ENCODE measurements around the gene MARF1. TPM values are rescaled to one million over a fixed set of nuclear protein-coding genes. Genes with fewer than 3 reads are reported as not detected.

Gene MARF1
- polyA plus RNA-seq, 1 donor (not counting 4 experiments of a cell fraction or from before 2014, with no cell fraction given), result 12.5 TPM

DNA sequence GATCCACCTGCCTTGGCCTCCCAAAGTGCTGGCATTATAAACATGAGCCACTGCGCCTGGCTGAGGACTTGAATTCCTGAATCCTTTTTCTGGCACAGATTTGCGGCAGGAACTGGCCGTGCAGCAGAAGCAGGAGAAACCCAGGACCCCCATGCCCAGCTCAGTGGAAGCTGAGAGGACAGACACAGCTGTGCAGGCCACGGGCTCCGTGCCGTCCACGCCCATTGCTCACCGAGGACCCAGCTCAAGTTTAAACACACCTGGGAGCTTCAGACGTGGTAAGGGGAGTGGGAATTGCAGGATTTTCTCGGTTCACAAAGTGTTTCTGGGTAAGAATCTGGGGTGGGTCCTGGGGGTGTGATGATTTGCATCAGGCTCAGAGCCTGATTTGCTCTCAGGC is 48.1 kb upstream of the MARF1 start:
- H3K27ac ChIP-seq (ENCODE audit: control insufficient read depth, insufficient read depth, low read length), result no peak overlapping the region
- dilution Hi-C loops (cut with MboI; ENCODE audit: extremely low pct_ligation_motif_present, low sequenced_read_pairs), result no loop called here
- FAIRE-seq, result no peak
- no peak for TF ChIP-seq EZH2 (IDR thresholded peaks at IDR 0.05; ENCODE audit: low read length)
- TF ChIP-seq CTCF (optimal IDR thresholded peaks at IDR 0.05 in 1 of 3, IDR thresholded peaks at IDR 0.05 in 1 of 3, conservative IDR thresholded peaks at IDR 0.05 in 1 of 3; ENCODE audit: extremely low read depth in 1 of 3, insufficient read depth in 2 of 3, low read length in 3 of 3), result no peak
- H3K4me1 ChIP-seq (ENCODE audit: control insufficient read depth, extremely low read depth, insufficient read depth, low read length), result no peaks in the 10 kb centered on the region
- DNase-seq (ENCODE audit: low read depth, low spot score), result no peak
- peaks cover 3% of the 10 kb centered on the region for H3K79me2 ChIP-seq (ENCODE audit: control insufficient read depth, insufficient read depth, low read length)
- no peaks in the 10 kb centered on the region for H3K9me3 ChIP-seq (ENCODE audit: control insufficient read depth, low read depth, low read length)
- no peak overlapping the region for H3K4me2 ChIP-seq (ENCODE audit: control insufficient read depth, extremely low read depth, insufficient read depth, low read depth, low read length)
- H3K27me3 ChIP-seq (ENCODE audit: control insufficient read depth, extremely low read depth, insufficient read depth, low read length), result no peaks in the 10 kb centered on the region
- no peaks in the 10 kb centered on the region for H3K9me1 ChIP-seq (ENCODE audit: control insufficient read depth, extremely low read depth, insufficient read depth, low read length)
- H3K4me3 ChIP-seq (ENCODE audit: control insufficient read depth in 2 of 3, extremely low read depth in 1 of 3, insufficient read depth in 2 of 3, low read depth in 1 of 3, low read length in 3 of 3), result no peak overlapping the region
- H3K36me3 ChIP-seq (ENCODE audit: control insufficient read depth in 2 of 2, extremely low read depth in 1 of 2, insufficient read depth in 2 of 2, low read length in 2 of 2), result peaks cover 46 to 53% of the 10 kb centered on the region in 2 experiments
- H4K20me1 ChIP-seq (ENCODE audit: control insufficient read depth, extremely low read depth, insufficient read depth, low read length), result no peaks in the 10 kb centered on the region
- no peak overlapping the region for H2AFZ ChIP-seq (ENCODE audit: control insufficient read depth, low read length)
- no peak overlapping the region for H3K9ac ChIP-seq (ENCODE audit: control insufficient read depth, extremely low read depth, insufficient read depth, low read length)

GRCh38 chr16:15690296-15690695 is 47.3 kb upstream of the MARF1 start:
- Histone ChIP-seq H3K4me1 (ENCODE audit: control insufficient read depth, extremely low read depth, insufficient read depth, low read length) (no peaks in the 10 kb centered on the region), H3K27me3 (ENCODE audit: control insufficient read depth, extremely low read depth, insufficient read depth, low read length) (no peaks in the 10 kb centered on the region), H3K9ac (ENCODE audit: control insufficient read depth, extremely low read depth, insufficient read depth, low read length) (no peak overlapping the region), H3K79me2 (ENCODE audit: control insufficient read depth, insufficient read depth, low read length) (peaks cover 6% of the 10 kb centered on the region), H3K4me3 (ENCODE audit: control insufficient read depth in 2 of 3, extremely low read depth in 1 of 3, insufficient read depth in 2 of 3, low read depth in 1 of 3, low read length in 3 of 3) (no peak overlapping the region), H4K20me1 (ENCODE audit: control insufficient read depth, extremely low read depth, insufficient read depth, low read length) (no peaks in the 10 kb centered on the region), H3K9me3 (ENCODE audit: control insufficient read depth, low read depth, low read length) (no peaks in the 10 kb centered on the region), H2AFZ (ENCODE audit: control insufficient read depth, low read length) (no peak overlapping the region), H3K36me3 (ENCODE audit: control insufficient read depth in 2 of 2, extremely low read depth in 1 of 2, insufficient read depth in 2 of 2, low read length in 2 of 2) (peaks cover 45 to 53% of the 10 kb centered on the region in 2 experiments), H3K27ac (ENCODE audit: control insufficient read depth, insufficient read depth, low read length) (no peak overlapping the region), H3K4me2 (ENCODE audit: control insufficient read depth, extremely low read depth, insufficient read depth, low read depth, low read length) (no peak overlapping the region), H3K9me1 (ENCODE audit: control insufficient read depth, extremely low read depth, insufficient read depth, low read length) (no peaks in the 10 kb centered on the region)
- FAIRE-seq (no peak), DNase-seq (ENCODE audit: low read depth, low spot score) (no peak)
- TF ChIP-seq CTCF (optimal IDR thresholded peaks at IDR 0.05 in 1 of 3, IDR thresholded peaks at IDR 0.05 in 1 of 3, conservative IDR thresholded peaks at IDR 0.05 in 1 of 3; ENCODE audit: extremely low read depth in 1 of 3, insufficient read depth in 2 of 3, low read length in 3 of 3) (no peak), EZH2 (IDR thresholded peaks at IDR 0.05; ENCODE audit: low read length) (no peak)
- dilution Hi-C loops (cut with MboI; ENCODE audit: extremely low pct_ligation_motif_present, low sequenced_read_pairs), result no loop called here
